PC-9 (cell line): ENCODE results near the gene GRPEL2. TPM values are rescaled to one million over a fixed set of nuclear protein-coding genes. Genes with fewer than 3 reads are reported as not detected.

Source experiments
- BruUV-seq: library from RNA; stranded (reverse); fragments of 400-500 nt; replicated peaks from 2 replicates; lab custom pipeline; 2021; lab: Mats Ljungman, UMichigan
- CTCF ChIA-PET: fragments of 300-600 bp; sonication (Branson Sonifier 250); formaldehyde crosslinking; loops from one replicate; lab custom pipeline; 2022; ENCODE audit warnings: antibody characterized with exemption; lab: Charles Lee
- POLR2A ChIA-PET: fragments of 300-600 bp; sonication (Branson Sonifier 250); formaldehyde crosslinking; loops from one replicate; lab custom pipeline; 2022; ENCODE audit warnings: antibody characterized with exemption; ENCODE audit not compliant: unreplicated experiment; lab: Charles Lee
- DNase-seq, 2 experiments: peaks; one replicate each; pipeline versions ENCODE4 v3.0.0 to v3.0.0-alpha.2; 2015 to 2022; ENCODE audit warnings: mixed read lengths in 1 of 2
- H2AFZ ChIP-seq: fragments of 200-600 bp; sonication (generic); 2 replicates; pipeline ENCODE4 v1.8.1; 2017; ENCODE audit warnings: antibody characterized with exemption
- H3F3A ChIP-seq: fragments of 200-600 bp; sonication (generic); 2 replicates; pipeline ENCODE4 v1.8.1; 2017; ENCODE audit warnings: antibody characterized with exemption, mild to moderate bottlenecking, low read depth; ENCODE audit not compliant: insufficient read depth
- H3K27ac ChIP-seq: fragments of 200-600 bp; sonication (generic); 2 replicates; pipeline ENCODE4 v1.6.1; 2016; ENCODE audit warnings: mixed run types
- H3K27me3 ChIP-seq: fragments of 200-600 bp; sonication (generic); 2 replicates; pipeline ENCODE4 v1.6.1; 2016; ENCODE audit warnings: low read depth, mixed run types; ENCODE audit not compliant: insufficient read depth
- H3K36me3 ChIP-seq: fragments of 200-600 bp; sonication (generic); 2 replicates; pipeline ENCODE4 v1.6.1; 2016; ENCODE audit warnings: low read depth, mixed run types
- H3K4me1 ChIP-seq: fragments of 200-600 bp; sonication (generic); replicated peaks from 2 replicates; pipeline ENCODE4 v1.6.1; 2016; ENCODE audit warnings: mixed run types; ENCODE audit not compliant: insufficient read depth
- H3K4me2 ChIP-seq: fragments of 200-600 bp; sonication (generic); 2 replicates; pipeline ENCODE4 v1.6.1; 2017; ENCODE audit warnings: mixed run types
- H3K4me3 ChIP-seq: fragments of 200-600 bp; sonication (generic); 2 replicates; pipeline ENCODE4 v1.6.1; 2016; ENCODE audit warnings: mixed run types
- H3K79me2 ChIP-seq: fragments of 200-600 bp; sonication (generic); 2 replicates; pipeline ENCODE4 v1.6.1; 2017; ENCODE audit warnings: low read depth, mixed run types
- H3K9me2 ChIP-seq: fragments of 200-600 bp; sonication (generic); 2 replicates; pipeline ENCODE4 v1.8.1; 2017; ENCODE audit warnings: mild to moderate bottlenecking; ENCODE audit not compliant: insufficient read depth
- H3K9me3 ChIP-seq: fragments of 200-600 bp; sonication (generic); 2 replicates; pipeline ENCODE4 v1.8.1; 2016; ENCODE audit warnings: low read depth; ENCODE audit not compliant: insufficient read depth
- H4K20me1 ChIP-seq: fragments of 200-600 bp; sonication (generic); 2 replicates; pipeline ENCODE4 v1.8.1; 2017; ENCODE audit not compliant: insufficient read depth
- EZH2 ChIP-seq: fragments of 200-600 bp; sonication (generic); IDR thresholded peaks from 2 replicates; pipeline ENCODE4 v1.8.0; 2017; ENCODE audit warnings: antibody characterized with exemption, low read depth
- intact Hi-C: fragments of 100-400 bp; cut with micrococcal nuclease; formaldehyde crosslinking; loops from one replicate; pipeline ENCODE4 v1.10.0; 2022; ENCODE audit not compliant: unreplicated experiment
- total RNA-seq: library from RNA; stranded (reverse); gene quantifications from 2 replicates; pipeline ENCODE4 v1.2.3, GENCODE V29; 2021
- TF ChIP-seq, protein P1 (sequence below): fragments of 200-600 bp; sonication (generic); conservative IDR thresholded peaks from 2 replicates; pipeline ENCODE4 v1.6.1; 2017; ENCODE audit warnings: mixed run types, antibody characterized with exemption, mild to moderate bottlenecking, moderate library complexity

Gene GRPEL2
- total RNA-seq, 1 experiment from 2014 or later = 32.4 TPM

DNA sequence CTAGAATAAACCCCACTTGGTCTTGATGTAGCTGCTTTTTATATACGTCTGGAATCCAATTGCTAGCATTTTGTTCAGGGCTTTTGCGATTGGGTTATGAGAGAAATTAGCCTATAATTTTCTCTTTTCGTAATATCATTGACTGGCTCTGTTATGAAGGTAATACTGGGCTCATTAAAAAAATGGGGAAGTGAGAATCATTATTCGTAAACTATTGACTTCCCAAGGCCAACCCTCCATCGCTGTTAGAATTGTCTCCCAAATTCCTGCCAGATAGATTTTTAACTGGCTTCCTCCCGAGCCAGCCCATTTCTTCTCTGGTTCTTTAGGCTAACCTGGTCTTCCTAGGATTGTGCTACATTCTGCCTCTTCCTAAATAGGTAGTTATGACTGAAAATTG lies 35.9 kb upstream of the GRPEL2 start:
- intact Hi-C loops = no loop called here
- H3K36me3 ChIP-seq = no peaks in the 10 kb centered on the region

DNA sequence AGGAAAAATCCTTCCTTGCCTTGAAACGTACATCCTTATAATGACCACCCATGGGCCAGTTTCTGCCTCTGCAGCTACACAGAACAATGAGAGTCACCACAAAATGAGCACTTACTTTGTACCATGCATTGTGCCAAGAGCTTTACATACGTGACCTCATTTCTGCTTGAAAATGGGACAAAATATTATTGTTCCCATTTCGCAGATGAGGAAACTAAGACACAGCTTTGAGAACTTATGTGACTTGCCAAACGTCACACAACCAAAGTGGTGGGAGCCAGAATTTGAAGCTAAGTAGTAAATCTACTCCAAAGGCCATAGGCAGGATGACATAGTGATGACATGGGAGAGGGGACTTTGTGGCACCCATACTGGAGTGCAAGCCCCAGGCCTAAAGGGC lies 34.8 kb upstream of the GRPEL2 start:
- POLR2A ChIA-PET = no interaction called here

More for the DNA sequence above, 35.9 kb upstream of the GRPEL2 start:
- Histone ChIP-seq H3K9me2 (no peaks in the 10 kb centered on the region), H3K9me3 (no peaks in the 10 kb centered on the region), H2AFZ (no peak overlapping the region), H3K4me2 (no peak overlapping the region), H3K27ac (no peak overlapping the region), H3F3A (0 out of 2 replicates have a peak, but pooled peaks cover under 1% of the 10 kb centered on the region), H3K79me2 (no peaks in the 10 kb centered on the region), H3K27me3 (no peaks in the 10 kb centered on the region), H3K4me3 (no peak overlapping the region), H4K20me1 (no peaks in the 10 kb centered on the region), H3K4me1 (no peaks in the 10 kb centered on the region)
- no peak for DNase-seq
- BruUV-seq = no TSS peak
- POLR2A ChIA-PET = interaction anchor here (0.7 kb wide), 1 partner anchor 863 kb away, joined by 6 read pairs; no protein-coding TSS in a partner anchor
- no peak for TF ChIP-seq EZH2
- TF ChIP-seq, protein P1, sequence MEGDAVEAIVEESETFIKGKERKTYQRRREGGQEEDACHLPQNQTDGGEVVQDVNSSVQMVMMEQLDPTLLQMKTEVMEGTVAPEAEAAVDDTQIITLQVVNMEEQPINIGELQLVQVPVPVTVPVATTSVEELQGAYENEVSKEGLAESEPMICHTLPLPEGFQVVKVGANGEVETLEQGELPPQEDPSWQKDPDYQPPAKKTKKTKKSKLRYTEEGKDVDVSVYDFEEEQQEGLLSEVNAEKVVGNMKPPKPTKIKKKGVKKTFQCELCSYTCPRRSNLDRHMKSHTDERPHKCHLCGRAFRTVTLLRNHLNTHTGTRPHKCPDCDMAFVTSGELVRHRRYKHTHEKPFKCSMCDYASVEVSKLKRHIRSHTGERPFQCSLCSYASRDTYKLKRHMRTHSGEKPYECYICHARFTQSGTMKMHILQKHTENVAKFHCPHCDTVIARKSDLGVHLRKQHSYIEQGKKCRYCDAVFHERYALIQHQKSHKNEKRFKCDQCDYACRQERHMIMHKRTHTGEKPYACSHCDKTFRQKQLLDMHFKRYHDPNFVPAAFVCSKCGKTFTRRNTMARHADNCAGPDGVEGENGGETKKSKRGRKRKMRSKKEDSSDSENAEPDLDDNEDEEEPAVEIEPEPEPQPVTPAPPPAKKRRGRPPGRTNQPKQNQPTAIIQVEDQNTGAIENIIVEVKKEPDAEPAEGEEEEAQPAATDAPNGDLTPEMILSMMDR = no peak
- CTCF ChIA-PET = interaction anchor here (0.7 kb wide), 1 partner anchor 70 kb away, joined by 7 read pairs; the partner anchor contains the start of gene IL17B

DNA sequence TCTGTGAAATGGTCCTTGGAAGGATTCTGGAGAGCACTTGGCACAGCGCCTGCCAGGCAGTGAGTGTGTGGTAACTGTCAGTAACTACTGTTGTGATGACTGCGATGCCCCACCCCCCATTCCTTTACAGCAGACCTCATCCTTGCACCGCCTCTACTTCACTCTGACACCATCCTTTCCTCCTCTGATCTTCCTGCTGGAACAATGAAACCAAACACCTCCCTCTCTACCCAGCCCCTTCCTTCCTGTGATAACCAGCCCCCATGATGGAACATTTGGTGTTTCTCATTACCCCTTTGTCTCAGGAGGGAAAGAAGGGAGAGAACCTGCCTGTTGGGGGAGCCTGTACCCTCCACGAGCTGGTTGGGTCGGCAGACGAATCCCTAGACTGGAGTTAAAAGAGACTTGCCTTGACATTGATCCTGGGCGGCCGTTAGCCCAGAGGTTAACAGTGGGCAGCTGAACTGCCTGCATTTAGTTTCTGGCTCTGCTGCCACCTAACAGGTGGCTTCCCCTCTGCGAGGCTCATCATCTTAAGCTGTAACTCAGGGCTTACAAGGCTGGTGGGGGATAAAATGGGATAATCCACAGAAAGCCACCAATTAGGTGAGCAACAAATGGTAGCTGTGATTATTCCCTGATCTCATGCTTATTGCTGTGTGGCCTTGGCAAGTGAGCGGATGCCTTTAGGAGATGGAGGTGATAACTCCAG lies 34.2 kb upstream of the GRPEL2 start:
- H3K9me2 ChIP-seq = no peaks in the 10 kb centered on the region
- no TSS peak for BruUV-seq
- H3K27ac ChIP-seq = no peak overlapping the region
- H3K4me3 ChIP-seq = no peak overlapping the region
- no peaks in the 10 kb centered on the region for H3K36me3 ChIP-seq
- TF ChIP-seq, protein P1 = no peak
- no peak for TF ChIP-seq EZH2
- no peaks in the 10 kb centered on the region for H4K20me1 ChIP-seq
- no peaks in the 10 kb centered on the region for H3K79me2 ChIP-seq
- H3K9me3 ChIP-seq = no peaks in the 10 kb centered on the region
- H3K27me3 ChIP-seq = no peaks in the 10 kb centered on the region
- H3K4me2 ChIP-seq = no peak overlapping the region
- no peaks in the 10 kb centered on the region for H3K4me1 ChIP-seq
- ChIA-PET POLR2A (no interaction called here), CTCF (no interaction called here)
- intact Hi-C loops = no loop called here
- DNase-seq = no peak
- no peak overlapping the region for H2AFZ ChIP-seq
- 0 out of 2 replicates have a peak, but pooled peaks cover 3% of the 10 kb centered on the region for H3F3A ChIP-seq

More for the DNA sequence above, 34.8 kb upstream of the GRPEL2 start:
- Histone ChIP-seq H3F3A (0 out of 2 replicates have a peak, but pooled peaks cover 3% of the 10 kb centered on the region), H3K27me3 (no peaks in the 10 kb centered on the region), H3K27ac (no peak overlapping the region), H3K4me1 (no peaks in the 10 kb centered on the region), H4K20me1 (no peaks in the 10 kb centered on the region), H2AFZ (no peak overlapping the region), H3K9me3 (no peaks in the 10 kb centered on the region), H3K9me2 (no peaks in the 10 kb centered on the region), H3K4me2 (no peak overlapping the region), H3K36me3 (no peaks in the 10 kb centered on the region), H3K4me3 (no peak overlapping the region), H3K79me2 (no peaks in the 10 kb centered on the region)
- intact Hi-C loops = no loop called here
- no peak for DNase-seq
- CTCF ChIA-PET = no interaction called here
- no TSS peak for BruUV-seq
- no peak for TF ChIP-seq EZH2
- TF ChIP-seq, protein P1 = no peak
